D341Med (cell line): ENCODE measurements around the gene RASL10B.
"Not testable (repeated sequence)": the region's sequence is repeated elsewhere in the genome, so short reads cannot be mapped to it uniquely, and the experiment has no call there.

Experiments used
- DNase-seq: peaks from one replicate; pipeline ENCODE4 v3.0.0; 2012; ENCODE audit warnings: low spot score

The RASL10B gene

DNA sequence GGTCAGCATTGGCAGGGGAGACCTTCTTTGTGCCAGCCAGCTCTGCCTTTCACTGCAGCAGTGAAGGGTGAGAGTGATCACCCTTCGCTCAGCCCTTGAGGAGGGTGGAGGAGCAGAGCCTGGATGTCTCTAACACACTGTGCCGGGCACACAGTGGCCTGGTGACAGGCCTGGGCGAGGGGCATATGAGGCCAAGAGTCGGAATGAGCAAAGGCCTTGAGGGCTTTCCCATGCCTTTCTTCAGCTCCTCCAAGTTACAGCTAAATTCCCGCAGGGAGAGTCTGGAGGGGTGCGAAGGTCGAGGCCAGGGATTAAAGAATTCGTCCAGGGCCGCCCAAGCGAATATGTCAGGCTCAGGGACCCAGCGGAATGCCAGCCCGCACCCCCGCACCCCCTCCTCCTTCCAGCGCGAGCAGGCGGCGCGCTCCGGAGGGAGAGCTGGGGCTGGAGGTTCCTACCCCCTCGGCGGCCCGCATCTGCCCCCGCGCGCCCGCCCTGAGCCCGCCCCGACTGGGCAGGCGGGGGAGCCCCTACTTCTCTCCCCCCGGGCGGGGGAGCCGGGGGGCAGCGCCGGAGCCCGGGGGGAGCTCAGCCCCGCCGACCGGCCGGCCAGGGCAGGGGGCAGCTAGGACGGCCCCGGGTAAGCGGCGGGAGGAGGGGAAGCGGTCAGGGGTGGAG lies at the start of gene RASL10B:
RASL10B (plus strand) TSS at position 401 of the 678 bp plus-strand sequence. CDS start 3,546 bp downstream, outside the sequence.
- peak; percentile 96 for DNase-seq

GRCh38 chr17:35683591-35683990 lies 47.8 kb upstream of the RASL10B start:
- no peak for DNase-seq

DNA sequence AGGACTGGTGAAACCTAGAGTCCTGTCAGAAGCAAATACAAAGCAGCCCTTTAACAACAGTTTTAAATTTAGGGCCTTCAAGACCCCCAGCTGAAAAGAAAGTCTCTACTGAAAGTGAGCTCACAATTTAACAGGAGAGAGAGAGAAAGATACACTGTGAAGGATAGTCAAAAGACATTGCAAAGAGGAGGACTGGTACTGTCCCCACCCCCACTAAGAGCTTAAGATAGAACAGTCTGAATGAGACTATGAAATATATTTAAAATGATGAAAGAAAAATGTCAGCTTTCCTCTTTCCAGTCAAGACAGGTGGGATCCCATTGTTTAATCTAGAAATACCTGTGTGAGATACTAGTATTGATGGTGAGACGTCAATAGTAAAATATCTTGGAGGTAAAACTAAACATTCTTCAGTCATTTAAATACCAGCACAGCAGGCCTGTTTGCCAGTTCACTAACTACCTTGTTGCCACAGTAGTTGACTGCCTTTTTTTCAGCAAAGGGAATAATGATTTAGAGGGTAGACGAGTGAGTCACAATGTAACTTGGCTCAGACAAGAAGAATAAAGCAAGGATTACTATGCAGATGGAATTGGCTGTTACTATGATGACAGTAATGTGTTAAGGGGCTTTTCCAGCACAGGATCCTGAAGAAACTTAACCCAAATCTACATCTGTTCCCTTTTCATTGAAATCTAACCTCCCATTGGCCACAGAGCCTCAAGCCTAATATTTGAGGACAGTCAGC lies 47.2 kb upstream of the RASL10B start:
- DNase-seq: no peak

DNA sequence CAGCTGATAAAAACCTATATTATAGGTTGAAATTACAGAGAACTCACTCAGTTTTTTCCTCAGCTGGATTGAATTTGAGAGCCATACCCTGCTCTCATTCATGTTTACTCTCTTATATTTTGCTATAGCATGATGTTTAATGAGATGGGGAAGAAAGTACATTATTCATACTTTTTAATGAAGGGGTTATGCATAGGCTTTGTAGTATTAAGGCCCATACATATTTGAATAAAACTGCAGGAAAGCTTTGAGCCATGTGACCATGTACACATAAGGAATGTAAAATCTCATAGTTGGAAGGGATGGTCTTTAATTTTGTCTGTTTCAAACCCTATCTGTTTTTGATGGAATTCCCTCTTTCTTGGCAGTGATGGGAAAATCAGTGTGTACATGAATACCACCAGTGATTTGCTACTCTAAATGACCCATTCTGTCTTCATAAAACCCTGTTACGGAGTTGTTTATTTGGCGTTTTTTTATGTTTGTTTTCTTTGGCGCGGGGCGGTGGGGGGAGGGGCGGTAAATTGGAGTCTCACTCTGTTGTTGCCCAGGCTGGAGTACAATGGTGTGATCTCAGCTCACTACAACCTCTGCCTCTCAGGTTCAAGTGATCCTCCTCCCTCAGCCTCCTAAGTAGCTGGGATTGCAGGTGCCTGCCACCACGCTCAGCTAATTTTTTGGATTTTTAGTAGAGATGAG lies 38.8 kb upstream of the RASL10B start:
- DNase-seq: no peak

DNA sequence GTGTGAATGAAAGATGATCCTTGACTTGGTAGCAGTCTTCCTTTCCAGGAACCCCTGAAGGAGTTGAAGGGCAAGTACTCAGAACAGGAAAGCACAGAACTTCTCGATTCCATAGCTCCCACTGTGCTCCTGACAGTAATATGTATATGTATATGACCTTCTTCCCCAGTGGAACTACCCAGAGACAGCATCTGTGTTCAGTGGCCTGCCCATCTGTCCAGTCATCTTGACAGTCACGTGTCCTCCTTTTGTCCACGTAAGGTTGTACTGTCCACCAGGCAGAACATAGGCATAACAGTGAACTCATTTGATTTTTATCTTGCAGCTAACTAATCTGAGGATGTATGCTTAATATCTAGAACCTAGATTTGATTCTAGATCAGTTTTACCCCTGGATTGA lies 37.8 kb upstream of the RASL10B start:
- no peak for DNase-seq

DNA sequence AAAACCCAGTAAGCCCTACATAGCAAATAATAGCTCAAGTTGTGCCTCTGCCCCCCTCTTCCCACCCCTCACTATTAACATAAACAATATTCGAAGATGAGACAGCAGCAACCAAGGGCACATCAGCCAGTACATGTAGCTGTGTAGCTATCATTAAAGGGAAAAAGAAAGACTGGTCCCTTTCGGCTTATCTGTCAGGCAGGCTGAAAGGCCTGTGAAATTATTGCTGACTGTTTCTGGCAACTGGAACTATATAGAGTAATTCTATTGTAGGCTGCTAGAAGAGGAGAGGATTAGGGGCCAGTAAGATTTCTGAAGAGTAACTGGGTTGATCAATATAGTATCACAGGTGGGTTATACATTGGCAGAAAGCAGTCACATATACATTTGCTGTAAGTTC lies 36.5 kb upstream of the RASL10B start:
- DNase-seq: no peak

DNA sequence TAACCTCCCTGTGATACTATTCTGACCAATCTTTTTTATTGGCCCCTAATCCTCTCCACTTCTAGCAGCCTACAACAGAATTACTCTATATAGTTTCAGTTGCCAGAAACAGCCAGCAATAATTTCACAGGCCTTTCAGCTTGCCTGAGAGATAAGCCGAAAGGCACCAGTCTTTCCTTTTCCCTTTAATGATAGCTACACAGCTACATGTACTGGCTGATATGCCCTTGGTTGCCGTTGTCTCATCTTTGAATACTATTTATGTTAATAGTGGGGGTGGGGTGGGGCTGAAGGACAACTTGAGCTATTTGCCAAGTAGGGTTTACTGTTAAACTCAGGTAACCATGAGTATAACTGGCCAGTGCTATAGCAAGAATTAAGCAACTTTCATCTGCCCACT lies 35.8 kb upstream of the RASL10B start:
- DNase-seq: no peak

DNA sequence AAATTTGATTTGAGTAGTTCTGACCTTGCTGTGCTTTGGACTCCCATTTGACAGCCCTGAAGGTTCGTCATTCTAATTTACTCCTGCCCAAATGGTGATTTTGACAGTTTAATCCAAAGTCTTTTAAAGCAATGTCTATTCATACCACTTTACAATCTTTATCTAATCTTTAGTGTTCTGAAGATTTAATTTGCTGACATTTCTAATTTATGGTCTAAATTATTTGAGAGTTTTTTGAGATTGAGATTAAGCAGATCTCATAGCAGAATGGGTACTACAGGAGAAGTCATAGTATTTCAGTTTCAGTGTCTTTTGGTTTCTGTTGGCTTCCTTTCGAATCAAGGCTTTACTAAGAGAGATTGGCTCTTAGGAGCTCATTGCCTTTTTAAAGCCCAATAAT lies 32.6 kb upstream of the RASL10B start:
- no peak for DNase-seq

- no peak for DNase-seq
Observed at GRCh38 chr17:35700150-35700549, 31.3 kb upstream of the RASL10B start.

- DNase-seq: no peak
Observed at GRCh38 chr17:35701491-35701890, 29.9 kb upstream of the RASL10B start.

DNA sequence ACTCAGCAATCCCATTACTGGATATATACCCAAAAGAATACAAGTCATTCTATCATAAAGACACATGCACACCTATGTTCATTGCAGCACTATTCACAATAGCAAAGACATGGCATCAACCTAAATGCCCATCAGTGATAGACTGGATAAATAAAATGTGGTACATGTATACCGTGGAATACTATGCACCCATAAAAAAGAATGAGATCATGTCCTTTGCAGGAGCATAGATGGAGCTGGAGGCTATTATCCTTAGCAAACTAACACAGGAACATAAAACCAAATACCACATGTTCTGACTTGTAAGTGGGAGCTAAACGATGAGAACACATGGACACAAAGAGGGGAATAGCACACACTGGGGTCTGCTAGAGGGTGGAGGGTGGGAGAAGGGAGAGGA lies 28.1 kb upstream of the RASL10B start:
- not testable (repeated sequence) for DNase-seq

GRCh38 chr17:35705230-35705629 lies 26.2 kb upstream of the RASL10B start:
- no peak for DNase-seq

GRCh38 chr17:35705705-35706104 lies 25.7 kb upstream of the RASL10B start:
- DNase-seq: no peak

DNA sequence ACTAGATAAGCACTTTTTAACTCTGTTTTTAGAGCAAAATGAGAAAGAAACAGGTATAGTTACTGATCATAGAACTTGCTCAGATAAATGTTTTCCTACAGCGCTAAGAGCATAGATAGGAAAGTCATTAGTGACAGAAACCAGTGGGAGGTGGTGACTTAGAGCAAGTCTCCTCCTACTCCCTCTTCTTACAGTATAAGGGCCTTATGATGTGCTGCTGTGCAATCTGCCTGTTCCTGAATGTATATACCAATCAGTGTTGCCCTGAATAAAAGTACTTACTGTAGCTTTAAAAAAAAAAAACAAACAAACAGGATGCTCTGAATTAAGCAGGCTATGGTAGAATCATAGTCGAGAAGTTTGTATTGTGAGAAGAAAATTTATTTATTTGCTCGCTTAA lies 23.3 kb upstream of the RASL10B start:
- no peak for DNase-seq

DNA sequence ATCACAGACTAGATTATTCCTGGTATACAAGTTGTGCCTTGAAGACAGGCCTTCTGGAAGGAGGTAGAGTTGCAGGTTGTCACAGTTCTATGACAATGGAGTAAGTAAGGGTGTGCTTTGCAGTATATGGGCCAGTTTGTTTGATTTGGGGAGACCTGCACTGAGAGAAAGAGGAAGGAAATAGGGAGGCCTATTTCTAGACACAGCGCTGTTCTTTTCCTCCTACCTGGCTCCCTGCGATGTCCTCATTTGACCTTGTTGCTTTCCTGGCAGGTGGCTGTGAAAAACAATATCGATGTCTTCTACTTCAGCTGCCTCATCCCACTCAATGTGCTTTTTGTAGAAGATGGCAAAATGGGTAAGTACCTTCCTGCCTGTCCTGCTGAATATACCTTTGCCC lies 22.5 kb upstream of the RASL10B start:
- DNase-seq: no peak

DNA sequence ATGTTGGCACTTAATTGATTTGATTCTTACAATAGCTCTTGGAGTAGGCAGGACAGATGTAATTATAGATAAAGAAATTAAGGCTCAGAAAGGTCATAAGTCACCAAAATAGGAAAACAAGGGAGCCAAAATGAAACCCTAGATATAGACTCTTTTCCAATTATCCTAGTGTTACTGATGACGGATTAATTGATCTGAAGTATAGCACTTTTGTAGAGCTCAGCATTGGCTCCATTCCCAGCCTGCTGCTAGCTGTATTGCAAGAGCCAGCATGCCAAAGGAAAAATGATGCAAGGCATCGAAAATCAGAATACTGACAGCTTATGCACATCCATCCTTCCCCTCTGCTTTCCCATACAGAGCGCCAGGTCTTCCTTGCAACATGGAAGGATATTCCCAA lies 21.6 kb upstream of the RASL10B start:
- DNase-seq: no peak

DNA sequence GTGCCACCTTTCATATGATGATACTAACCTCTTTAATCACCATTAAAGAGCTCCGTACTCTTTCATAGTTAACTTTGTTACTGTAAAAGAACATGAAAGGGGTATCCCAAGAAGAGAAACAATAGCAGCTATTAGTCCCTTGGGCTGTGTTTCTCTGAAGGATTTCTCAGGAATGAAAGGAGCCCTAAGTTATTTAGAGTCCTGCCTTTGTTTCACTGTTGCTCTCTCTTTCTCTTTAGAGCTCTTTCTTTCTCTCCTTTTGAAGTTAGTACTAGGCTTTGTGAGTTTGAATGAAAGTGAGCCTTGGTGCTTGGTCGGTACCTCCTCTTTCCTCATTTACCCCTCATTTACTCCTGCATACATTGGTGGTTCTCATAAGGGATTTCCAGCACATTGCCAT lies 20.5 kb upstream of the RASL10B start:
- DNase-seq: no peak

DNA sequence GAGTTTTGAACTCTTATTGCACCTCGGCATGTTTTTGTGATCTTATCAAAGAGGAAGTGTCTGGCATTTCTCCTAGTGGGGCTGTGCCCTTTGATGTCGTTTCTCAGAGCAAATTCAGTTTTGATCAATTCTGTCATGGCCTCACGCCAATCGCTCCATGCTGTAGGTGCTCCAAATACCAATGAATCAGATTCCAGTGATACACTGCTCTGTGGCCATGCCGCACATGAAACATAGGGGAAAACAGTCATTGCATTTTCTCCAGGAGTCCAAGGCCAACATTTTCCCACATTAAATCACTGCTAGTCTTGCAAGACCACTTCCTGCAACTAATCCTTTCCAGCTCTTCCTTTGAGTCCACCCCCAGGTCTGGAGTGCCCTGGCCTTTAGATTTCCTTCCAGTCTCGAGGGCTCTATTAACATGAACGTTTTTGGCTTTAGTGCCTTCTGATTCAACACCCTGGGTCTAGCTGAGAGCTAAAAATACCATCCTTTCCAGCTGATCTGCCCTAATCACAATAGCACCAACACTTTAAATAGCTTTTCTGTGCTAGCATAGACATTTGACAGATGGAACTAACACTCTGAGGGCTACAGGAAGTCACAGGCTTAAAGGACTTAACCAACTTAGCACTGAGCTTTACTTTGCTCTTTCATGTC lies 18.2 kb upstream of the RASL10B start:
- DNase-seq: peak; percentile 58

DNA sequence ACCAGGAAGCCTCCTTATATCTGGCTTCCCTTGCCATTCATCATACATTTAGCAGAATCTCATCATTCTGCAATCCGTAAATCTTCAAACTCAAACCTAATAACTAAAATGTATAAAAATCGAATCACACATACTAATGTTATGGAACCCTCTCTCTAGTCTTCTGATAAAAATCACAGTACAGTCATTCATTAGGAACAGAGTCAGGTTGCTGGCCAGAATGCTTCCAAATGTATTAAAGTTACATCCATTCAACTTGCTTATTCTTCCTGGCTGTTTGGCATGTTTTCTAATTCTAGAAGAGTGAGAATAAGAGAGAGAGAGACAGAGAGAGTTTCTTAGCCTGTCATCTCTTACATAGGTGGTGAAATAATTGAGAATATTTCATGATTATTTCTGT lies 16.5 kb upstream of the RASL10B start:
- no peak for DNase-seq

DNA sequence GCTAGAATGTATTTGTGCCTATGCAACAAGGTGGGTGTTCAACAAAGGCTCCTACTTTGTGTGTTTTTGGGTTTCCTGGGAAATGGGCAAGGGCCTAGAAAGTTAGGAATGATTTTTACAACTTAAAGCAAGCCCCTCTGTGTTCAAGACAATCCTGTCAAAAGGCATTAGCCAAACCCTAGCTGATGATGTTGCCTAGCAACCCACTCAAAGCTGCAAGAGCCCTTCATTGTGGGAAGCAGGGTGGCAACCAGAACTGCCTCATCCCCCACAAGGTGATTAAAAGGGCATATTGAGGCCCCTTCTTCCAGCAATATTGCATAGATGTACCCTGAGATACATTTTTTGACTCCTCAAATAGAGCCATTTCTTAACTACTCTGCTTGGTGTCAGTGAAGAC lies 16.0 kb upstream of the RASL10B start:
- peak; percentile 62 for DNase-seq

DNA sequence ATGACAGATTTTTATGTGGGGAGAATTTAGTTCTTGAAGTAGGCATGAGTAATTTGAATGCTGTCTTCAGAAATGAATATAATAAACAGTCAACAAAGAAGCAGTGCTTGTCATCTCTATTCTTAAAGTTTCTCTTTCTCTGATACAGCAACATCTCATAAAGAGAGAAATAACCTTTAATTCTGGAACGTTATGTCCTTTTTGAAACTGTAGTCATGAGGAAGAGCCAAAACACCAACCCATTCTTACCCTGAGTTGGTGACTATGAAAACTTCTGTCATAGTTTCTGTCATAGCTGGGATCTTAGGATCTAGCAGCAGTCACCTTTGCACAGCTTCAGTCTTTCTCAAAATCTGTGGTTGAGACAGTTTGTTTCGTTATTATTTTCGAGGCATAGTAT lies 15.3 kb upstream of the RASL10B start:
- DNase-seq: no peak

- DNase-seq: no peak
Observed at GRCh38 chr17:35716897-35717465, 14.5 kb upstream of the RASL10B start.
